OCI-LY3 (cell line): ENCODE data around the gene SEC16A.

Source experiments
- CTCF ChIP-seq: fragments of 200-600, 300-600 bp; sonication (generic); IDR thresholded peaks from 2 replicates; pipeline ENCODE4 v1.5.1; 2014; ENCODE audit warnings: antibody characterized with exemption, low read length, low read depth
- EZH2phosphoT487 ChIP-seq: fragments of 200-600 bp; shearing (Covaris generic); IDR thresholded peaks from 2 replicates; pipeline ENCODE4 v1.6.1; 2018; ENCODE audit warnings: antibody characterized with exemption, mixed run types, low read depth

GRCh38 chr9:136474974-136475865, 7.6 kb downstream of the SEC16A start:
- TF ChIP-seq CTCF (no peak), EZH2phosphoT487 (no peak)
